ENCODE measurements around the gene TBC1D1.

TBC1D1 gene, protein sequence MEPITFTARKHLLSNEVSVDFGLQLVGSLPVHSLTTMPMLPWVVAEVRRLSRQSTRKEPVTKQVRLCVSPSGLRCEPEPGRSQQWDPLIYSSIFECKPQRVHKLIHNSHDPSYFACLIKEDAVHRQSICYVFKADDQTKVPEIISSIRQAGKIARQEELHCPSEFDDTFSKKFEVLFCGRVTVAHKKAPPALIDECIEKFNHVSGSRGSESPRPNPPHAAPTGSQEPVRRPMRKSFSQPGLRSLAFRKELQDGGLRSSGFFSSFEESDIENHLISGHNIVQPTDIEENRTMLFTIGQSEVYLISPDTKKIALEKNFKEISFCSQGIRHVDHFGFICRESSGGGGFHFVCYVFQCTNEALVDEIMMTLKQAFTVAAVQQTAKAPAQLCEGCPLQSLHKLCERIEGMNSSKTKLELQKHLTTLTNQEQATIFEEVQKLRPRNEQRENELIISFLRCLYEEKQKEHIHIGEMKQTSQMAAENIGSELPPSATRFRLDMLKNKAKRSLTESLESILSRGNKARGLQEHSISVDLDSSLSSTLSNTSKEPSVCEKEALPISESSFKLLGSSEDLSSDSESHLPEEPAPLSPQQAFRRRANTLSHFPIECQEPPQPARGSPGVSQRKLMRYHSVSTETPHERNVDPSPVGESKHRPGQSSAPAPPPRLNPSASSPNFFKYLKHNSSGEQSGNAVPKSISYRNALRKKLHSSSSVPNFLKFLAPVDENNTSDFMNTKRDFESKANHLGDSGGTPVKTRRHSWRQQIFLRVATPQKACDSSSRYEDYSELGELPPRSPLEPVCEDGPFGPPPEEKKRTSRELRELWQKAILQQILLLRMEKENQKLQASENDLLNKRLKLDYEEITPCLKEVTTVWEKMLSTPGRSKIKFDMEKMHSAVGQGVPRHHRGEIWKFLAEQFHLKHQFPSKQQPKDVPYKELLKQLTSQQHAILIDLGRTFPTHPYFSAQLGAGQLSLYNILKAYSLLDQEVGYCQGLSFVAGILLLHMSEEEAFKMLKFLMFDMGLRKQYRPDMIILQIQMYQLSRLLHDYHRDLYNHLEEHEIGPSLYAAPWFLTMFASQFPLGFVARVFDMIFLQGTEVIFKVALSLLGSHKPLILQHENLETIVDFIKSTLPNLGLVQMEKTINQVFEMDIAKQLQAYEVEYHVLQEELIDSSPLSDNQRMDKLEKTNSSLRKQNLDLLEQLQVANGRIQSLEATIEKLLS (N-terminal part only)

DNA sequence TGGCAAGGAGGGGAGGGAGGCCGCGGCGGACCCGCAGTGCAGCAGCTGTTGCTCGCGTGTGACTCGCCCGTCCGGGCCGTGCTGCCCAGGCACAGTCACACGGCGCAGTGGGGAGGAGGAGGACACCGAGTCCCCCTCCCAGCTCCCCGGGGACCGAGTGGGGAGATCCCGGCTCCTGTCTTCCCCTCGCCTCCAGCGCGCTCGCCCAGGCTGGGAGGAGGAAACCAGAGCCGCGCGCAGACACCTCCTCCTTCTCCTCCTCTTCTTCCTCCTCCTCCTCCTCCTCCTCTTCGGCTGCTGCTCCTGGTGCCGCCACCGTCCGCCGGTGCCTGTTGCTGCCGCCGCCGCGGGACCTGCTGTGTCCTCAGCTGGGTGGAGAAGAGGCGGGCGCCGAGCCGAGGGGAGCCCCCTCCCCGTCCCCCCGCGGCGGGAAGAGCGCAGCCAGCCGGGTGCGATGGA is at the start of gene TBC1D1:
TBC1D1 (plus strand) TSS at position 284 of the 459 bp plus-strand sequence. CDS start 11,012 bp downstream, outside the sequence.
- no peak for DNase-seq

DNA sequence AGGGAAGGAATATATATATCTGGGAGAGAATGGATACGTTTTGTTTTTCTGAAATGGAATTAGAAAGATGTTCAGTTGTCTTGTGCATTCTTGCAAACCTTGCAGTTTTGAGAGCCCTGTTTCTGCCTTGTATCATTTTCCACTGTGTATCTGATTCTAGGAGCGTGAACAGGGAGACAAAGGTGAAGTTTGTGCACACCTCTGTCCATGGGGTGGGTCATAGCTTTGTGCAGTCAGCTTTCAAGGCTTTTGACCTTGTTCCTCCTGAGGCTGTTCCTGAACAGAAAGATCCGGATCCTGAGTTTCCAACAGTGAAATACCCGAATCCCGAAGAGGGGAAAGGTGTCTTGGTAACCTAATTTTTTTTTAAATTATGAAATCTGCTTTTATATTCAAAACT is 46.7 kb upstream of the TBC1D1 start:
- no peak for DNase-seq

DNA sequence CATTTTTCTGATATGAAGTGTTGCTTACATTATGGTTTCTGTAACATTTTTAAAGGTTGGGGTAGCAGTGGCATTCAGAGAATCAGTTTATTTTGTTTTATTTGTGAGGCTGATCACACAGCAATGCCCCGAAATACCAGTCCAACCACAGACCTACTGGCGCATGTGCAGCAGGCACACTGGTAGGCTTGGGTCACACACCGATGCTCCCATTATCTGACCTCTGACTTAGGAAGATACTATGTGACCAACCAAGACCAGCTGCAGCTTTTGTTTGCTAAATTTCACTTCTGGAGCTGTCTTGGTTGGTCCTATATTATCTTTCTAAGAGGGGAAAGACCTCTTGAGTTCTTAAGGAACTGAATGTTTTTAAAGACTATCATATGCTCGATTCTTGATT is 45.7 kb upstream of the TBC1D1 start:
- DNase-seq, result no peak

DNA sequence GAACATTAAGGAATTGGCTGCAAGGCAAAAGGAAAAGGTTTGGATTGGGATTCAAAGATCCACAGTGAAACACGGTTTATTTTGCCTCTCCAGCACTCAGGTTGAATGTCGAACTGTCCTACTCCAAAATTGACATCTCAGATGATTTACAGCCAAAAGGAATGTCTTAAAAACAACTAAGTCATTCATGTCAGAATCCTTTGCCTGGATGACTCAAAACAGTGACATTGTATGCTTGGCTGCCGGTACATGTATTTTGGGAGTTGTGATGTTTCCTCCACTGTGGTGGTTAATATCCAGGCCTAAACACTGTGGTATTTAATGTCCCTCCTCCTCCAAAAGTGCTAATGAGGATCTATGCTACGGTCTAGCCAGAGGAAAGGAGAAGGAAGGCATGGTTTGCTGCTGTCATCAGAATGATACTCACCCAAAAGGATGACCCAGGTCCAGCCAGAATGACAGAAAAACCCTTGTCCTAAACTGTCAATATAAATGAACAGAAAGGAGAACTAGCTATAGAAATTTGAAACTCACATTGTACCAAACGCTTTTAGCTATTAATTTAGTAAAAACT is 43.5 kb upstream of the TBC1D1 start:
- no peak for DNase-seq

DNA sequence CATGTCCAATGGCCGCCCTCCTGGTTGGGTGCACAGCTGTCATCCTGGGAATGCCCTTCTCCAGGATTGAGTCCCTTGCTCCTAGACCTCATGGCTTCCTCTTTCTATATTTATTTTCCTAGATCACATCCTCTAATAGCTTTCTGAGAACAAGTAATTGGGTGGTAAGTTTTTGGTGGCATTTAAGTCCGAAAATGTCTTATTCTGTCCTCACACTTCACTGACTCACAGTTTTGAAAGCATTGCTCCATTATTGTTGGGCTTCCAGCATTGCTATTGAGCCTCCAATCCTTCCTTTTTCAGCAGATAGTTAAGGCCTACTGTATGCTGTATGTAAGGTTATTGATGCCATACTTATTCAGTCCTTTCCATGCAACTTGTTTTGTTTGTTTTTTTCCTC is 38.5 kb upstream of the TBC1D1 start:
- no peak for DNase-seq

DNA sequence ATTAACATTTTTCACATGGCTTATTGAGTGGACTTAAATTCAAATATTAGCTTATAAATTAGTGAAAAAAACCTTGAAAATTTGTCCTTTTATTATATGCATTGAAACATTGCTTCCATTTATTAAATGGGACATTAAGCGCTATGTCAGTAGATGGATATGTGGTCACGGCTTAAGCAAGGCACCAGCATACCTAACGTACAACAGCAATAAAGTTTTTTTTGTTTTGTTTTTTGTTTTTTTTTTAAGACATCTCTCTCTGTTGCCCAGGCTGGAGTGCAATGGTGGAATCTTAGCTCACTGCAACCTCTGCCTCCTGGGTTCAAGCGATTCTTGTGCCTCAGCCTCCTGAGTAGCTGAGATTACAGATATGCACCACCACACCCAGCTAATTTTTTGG is 32.8 kb upstream of the TBC1D1 start:
- no peak for DNase-seq

DNA sequence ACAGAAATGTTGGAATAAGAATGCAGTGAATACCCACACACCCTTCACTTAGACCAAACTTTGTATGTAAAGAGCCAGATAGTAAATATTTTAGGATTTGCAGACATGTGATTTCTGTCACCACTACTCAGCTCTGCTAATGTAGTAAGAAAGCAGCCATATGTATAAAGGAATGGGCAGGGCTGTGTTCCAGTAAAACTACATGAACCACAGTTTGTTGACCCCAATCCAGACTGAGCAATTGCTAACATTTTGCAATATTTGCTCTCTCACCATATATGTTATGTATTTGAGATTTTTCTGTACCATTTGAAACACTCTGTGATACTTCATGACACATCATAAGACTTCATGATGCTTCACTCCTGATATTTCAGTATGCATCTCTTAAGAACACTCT is 32.0 kb upstream of the TBC1D1 start:
- no peak for DNase-seq

DNA sequence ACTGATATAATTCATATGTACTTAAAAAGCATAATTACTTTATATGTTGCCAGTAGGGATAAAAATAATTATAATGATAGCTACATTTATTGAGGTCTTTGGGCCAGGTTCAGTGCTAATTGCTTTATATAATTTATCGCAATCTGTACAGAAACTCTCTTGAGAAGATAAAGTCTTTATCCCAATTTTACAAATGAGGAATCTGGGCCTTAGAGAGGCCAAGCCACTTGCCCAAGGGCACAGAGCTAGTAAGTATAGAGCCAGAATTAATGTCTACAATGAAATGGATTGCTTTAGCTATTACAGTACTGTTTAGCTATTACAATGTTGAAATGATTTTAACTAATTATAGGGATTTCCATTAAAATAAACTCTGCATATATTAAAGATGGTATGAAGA is 30.6 kb upstream of the TBC1D1 start:
- no peak for DNase-seq

DNA sequence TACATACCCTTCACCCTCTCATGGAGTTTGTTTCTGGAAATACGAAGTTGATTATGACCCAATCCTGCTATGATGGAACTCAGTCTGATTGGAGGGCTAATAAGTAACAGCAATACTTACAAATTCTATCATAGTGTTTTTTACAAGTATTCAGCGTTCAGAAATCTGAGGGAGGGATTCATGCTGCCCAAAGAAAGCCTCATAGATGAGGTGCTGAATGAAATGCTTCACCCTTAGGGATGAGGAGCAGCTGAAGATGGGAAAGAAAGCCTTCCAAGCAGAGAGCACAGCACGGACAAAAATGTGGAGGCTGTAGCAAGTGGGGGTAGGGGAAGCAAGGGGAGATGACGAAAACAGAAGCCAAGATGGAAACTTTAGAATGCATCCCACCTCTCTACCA is 27.9 kb upstream of the TBC1D1 start:
- no peak for DNase-seq

DNA sequence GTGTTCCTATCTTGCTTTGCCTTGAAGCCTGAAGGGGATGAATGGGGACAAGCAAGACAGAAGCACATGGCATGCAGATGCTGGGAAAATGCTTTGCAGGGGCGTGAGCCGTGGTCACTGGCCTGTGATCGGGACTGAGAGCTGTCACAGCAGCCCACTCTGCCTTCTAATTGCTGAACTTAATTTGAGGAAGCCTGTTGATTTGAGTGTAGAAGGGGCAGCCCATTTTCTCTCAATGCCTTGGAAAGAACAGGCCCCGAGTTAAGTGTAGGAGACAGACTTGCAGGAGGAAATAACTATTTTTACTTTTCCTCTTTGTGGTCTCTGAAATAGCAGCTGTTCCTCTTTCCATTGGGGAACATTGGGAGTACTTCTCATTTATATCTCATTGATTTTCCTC is 26.1 kb upstream of the TBC1D1 start:
- DNase-seq, result peak; percentile 15

DNA sequence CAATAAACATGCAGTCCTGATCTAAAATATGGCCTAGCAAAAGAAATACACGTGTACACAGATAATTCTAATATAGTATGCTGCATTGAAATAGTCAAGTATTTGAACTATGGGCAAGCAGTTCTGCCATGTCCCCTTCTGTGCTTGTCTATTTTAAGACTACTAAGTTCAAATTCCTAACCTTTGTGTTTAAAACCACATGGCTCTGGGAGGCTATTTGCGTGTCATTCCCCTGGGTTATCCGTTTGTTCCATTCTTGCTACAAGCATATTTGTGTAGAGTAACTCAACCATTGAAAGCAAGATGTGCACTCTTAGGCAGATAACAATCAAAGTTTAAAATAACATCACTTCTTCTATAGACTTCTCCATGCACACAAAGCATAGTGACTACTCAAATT is 25.4 kb upstream of the TBC1D1 start:
- DNase-seq, result no peak

DNA sequence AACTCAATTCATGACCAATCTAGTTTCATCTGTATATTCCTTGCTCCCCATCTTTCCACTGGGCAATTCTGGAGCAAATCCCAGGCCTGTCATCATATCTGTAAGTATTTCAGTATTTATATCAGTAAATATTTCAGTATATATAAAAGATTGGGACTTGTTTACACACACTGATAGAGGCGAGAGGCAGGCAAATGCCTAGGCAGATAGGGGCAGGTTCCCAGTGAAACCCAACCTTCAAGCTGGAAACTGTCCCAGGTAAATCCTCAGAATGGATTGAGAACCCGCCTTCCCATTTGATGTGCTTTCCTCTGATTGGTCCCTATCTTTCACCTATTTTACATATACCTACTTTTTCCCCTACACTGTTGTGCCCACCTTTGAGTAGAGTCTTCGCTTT is 23.8 kb upstream of the TBC1D1 start:
- DNase-seq, result no peak

DNA sequence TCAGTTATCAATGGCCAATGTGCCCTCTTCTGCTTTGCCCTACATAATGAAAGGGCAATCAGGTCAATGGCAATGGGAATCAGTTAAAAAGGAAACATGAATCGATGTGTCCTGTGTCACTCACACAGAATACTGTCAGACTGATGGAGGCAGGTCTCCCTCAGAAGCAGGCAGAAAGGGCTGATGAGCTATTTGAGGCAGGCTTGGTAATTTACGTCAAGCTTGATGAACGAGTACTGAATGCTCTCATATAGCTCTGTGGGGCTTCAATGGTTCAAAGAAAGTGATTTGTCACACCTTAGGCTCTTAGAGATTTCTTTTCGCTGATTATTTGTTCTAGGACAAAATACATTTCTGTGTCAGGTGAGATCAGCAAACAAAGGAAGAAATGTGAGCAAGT is 22.6 kb upstream of the TBC1D1 start:
- no peak for DNase-seq

DNA sequence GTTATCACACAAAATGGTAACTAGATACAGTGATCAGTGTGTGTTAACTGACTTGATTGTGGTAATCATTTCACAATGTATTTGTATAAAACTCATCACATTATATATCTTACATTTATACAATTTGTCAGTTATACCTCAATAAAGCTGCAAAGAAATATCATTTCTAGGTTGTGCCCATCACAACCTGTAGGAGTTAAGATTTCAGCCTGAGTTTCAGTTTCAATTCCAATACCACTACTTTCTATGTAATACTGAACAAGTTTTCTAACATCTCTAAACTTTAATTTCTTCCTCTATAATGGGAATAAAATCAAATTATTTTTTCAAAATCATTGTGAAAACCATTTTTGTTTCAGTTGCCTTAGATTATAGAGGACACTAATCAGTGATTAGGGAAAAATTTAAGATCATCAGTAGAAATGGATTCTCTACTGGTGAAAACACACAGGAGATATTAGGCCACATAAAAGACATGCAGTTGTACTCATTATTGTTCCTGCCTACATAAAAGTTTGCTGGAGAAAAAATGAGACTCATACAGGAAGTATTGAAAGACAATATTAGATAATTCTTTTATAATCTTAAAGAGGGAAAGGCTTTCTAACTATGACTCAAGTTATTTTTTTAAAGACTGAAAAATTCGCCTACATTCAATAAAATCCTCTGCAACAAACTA is 18.4 kb upstream of the TBC1D1 start:
- DNase-seq, result no peak

DNA sequence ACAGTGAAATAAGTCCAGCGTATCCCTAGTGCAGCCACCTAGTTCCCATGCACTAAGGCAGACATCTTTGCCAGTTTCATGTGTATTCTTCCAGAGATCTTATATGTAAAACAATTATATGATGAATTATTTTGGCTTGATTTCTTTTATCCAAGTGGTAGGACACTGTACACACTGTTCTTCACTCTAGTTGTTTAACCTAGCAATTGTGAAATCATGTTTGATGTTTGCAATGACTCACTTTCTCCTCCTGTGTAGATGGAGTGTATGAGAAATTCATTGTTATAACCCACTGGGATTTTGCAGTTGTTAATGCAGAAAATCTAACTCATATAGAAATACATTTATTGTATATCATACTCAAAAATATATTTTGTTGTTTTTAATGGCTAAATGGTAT is 17.5 kb upstream of the TBC1D1 start:
- no peak for DNase-seq

DNA sequence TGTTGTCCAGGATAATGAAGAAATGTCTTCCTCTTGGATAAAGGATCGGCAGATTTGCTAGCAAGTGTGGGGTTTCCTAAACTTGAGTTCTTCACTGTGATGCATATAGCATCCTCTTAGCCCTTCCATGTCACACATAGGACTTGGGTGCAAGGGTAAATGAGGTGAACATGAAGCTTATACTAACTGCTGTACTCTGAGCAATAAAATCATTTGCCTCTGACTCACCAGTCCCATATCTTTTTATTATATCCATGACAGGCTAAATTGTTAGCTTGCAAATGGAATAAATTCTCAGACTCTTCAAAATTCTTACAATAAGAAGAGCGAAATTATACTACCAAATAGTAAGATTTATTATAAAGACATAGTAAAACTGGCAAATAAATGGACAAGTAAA is 14.7 kb upstream of the TBC1D1 start:
- no peak for DNase-seq

DNA sequence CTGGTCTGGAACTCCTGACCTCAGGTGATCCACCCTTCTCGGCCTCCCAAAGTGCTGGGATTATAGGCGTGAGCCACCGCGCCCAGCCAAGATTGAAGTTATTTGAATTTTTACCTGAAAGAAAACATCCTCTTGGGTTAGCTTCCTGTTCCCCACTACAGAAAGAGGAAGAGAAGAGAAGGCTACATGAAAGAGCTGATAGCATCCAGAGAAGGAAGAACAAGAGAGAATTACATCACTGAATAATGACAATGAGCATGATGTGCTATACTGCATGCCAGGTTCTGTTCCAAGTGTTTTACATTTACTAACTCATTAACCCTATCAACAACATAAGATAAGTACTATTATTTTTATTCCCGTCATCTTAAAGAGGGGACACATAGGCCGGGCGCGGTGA is 11.5 kb upstream of the TBC1D1 start:
- no peak for DNase-seq

DNA sequence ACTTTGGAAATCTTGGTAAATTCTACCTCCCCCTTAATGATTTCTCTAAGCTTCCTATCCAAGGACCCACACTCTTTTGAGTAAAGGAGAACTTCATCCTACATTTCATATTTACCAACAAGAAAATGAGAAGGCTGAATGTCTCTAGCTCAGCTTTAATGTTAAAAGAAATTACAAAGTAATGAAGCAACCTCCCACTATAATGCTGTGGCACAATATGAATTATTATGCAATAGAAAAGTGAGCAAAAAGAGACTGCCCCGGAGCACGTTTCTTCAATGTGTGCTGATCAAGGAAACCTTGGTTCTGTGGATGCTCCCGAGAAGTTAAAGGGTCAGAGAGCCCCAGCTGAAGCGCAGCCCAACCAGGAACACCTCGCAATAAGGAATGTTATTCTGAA is 9.1 kb upstream of the TBC1D1 start:
- no peak for DNase-seq

DNA sequence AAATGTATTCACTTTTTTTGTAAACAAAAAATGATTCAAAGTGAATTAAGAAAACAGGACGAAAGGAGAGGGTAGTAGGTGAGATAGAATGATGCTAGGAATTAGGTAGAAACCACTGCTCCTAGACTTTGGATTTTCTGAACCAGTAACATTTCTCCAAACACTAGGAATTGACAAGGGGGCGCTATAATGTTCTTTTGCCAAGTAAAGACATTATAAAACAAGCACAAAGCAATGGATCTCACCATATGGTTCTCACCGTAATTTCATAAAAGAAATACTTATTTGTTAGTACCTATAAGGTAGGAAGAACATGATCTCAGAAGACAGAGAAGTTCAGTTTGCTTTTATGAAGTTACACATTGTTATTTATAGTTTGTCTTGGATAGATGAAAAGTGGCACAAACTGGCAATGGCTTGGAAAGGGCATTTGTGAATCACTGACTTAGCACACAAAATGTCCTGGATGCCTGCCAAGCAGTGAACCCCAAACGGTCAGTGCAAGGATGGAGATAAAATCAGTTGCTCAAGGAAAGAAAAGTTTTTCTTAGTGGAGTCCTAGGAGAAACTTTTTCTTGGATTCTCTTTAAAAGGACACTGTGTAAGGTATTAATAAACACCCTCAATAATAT is 8.1 kb upstream of the TBC1D1 start:
- DNase-seq, result no peak

DNA sequence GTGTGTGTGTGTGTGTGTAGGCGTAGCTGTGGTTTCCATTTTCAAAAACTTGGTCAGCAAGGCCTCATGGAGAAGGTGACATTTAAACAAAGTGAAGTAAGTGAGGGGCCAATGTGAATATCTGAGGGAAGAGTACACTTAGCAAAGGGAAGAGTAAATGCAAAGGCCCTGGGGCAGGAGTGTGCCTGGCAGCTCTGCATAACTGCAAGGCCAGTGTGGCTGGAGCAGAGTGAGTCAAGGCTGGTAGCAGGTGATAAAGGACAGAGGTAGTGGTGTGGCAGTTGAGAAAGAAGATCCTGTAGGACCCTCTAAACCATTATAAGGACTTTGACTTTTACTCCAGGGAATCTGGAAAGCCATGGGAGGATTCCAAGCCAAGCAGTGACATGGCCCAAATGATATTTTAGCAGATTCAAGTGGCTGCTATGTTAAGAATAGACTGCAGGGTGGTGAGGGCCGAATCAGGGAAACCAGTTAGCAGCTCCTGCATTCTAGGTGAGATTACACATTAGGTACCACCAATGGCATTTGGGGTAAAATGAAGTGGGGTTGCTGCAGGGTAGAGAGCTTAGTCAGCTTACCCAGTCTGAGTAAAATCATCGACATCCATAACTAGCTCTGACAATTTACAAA is 5.9 kb upstream of the TBC1D1 start:
- no peak for DNase-seq

DNA sequence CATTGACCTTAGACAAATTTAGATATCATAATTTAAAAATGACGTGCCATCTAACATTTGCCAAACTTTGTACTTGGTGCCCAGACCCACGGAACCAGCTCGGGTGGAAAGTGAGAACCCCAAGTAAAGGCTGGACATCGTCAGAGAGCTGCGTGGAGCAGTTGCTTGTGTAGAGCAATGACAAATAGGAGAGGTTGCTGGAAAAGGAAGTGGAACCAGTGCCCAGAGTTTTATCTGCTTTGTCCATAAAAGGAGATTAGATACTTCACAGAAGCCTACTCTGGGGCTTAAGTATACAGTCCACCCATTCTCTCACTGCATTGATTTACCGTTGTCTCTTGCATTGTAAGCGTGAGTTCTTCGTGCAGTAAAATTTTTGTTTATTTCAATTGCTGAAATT is 5.4 kb upstream of the TBC1D1 start:
- DNase-seq, result no peak
